Measurements from ENCODE around the gene CHCHD6. TPM values are rescaled to one million over a fixed set of nuclear protein-coding genes. Genes with fewer than 3 reads are reported as not detected.

CHCHD6 gene
- total RNA-seq, 1 experiment from 2014 or later, result 47.7 TPM

DNA sequence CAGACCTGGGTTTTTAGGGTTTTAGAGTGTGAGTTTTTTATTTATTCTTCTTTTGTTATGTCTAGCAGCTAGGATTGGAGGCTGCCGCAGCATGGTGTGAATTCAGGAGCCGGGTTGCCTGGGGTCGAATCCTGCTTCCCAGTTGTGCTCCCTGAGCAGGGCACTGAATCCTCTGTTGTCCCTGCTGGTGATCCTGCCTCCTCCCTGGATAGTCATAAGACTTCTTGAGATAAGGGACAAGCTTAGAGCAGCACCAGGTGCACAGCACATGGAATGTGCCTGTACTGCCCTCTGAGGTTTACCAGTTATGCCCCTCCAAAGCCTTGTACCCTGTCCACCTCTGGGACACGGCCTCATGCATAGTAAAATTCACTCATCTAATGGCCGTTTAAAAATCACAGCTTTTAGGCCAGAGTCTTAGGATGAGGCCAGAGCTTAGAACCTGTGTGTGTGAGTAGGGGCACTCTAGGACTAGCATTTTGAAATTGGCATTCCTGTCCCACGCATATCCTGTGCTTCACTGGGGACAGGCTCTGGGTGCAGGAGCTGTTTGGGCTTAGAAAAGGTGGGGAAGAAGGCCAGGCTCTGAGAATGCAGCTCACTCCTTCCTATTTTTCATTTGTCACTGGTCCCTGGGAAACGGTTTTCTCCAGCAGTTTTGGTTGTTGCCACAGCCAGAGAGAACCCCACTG is 47.7 kb downstream of the CHCHD6 start:
- CTCF ChIA-PET, result interaction anchor here (0.7 to 3.7 kb wide), 5 partner anchors 99 to 230 kb away, joined by 3 to 20 read pairs (median 5); no protein-coding TSS in a partner anchor
- intact Hi-C loops (cut with micrococcal nuclease; ENCODE audit: unreplicated experiment), result loop anchor here (1.0 to 2.0 kb wide), 6 partner anchors 73 to 793 kb away; no protein-coding TSS in a partner anchor

DNA sequence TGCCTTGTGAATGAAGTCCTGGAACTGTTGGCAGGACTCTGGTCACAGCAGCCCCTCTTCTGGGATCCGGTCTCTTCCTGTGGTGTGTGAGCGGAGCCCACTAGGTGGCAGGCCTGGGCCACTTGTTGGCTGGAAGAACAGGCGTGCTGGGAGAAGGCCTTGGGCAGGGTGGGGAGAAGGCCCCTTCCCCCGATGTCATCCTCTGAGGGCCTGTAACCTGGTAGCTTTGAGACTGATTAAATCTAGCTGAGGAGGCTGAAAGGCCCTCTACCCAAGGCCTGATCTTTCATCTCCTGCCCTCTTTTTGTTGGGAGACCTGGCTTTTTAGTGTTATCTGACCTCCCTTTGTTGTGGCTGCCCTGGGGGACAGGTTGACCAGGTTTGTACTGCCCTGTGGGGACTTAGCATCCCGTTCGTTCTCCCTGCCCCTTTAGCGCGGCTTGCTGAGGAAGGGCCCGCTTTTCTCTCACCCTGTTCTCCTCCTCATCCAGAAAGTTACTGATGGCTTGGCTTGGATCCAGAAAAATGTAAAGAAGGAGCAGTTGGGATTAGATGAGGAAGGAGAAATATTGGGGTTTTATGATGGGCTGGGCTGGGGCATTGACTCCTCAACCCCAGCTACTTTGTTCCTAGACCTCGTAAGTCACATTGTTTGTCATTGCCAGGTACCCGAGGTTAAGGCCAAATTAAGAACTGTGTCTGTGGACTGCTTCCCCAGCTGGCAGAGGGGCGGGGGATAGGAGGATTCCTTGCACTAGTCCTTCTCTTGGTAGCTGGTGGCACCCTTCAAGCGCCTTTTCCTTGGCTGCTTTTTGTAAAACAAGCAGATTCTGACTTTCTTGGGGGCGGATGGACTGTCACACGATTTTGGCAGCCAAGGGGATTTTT is 48.5 kb downstream of the CHCHD6 start:
- H3K4me1 ChIP-seq (replicated peaks; ENCODE audit: insufficient read depth), result peaks cover 10% of the 10 kb centered on the region
- H2AFZ ChIP-seq, result no peak overlapping the region

More for the DNA sequence above, 47.7 kb downstream of the CHCHD6 start:
- Histone ChIP-seq H3K27ac (no peak overlapping the region), H3K4me1 (replicated peaks; ENCODE audit: insufficient read depth) (peaks cover 10% of the 10 kb centered on the region), H3K27me3 (ENCODE audit: insufficient read depth, low read depth) (no peaks in the 10 kb centered on the region), H3K9me2 (ENCODE audit: insufficient read depth) (no peaks in the 10 kb centered on the region), H3K4me2 (no peak overlapping the region), H3K4me3 (no peak overlapping the region), H4K20me1 (ENCODE audit: insufficient read depth) (no peaks in the 10 kb centered on the region), H3K36me3 (ENCODE audit: low read depth) (no peaks in the 10 kb centered on the region), H3F3A (ENCODE audit: insufficient read depth, low read depth) (no peaks in the 10 kb centered on the region), H3K9me3 (ENCODE audit: insufficient read depth, low read depth) (no peaks in the 10 kb centered on the region), H2AFZ (no peak overlapping the region), H3K79me2 (ENCODE audit: low read depth) (no peaks in the 10 kb centered on the region)
- DNase-seq, result no peak
- BruUV-seq (replicated peaks), result no TSS peak
- TF ChIP-seq EZH2 (IDR thresholded peaks at IDR 0.05; ENCODE audit: low read depth) (no peak), CTCF (conservative IDR thresholded peaks at IDR 0.05) (no peak)
- POLR2A ChIA-PET (ENCODE audit: unreplicated experiment), result no interaction called here

More for the DNA sequence above, 48.5 kb downstream of the CHCHD6 start:
- intact Hi-C loops (cut with micrococcal nuclease; ENCODE audit: unreplicated experiment), result loop anchor here (1.0 to 2.0 kb wide), 12 partner anchors 30 to 792 kb away; no protein-coding TSS in a partner anchor
- ChIA-PET POLR2A (ENCODE audit: unreplicated experiment) (interaction anchor here (0.6 to 1.3 kb wide), 4 partner anchors 83 to 227 kb away, joined by 3 to 8 read pairs (median 4); no protein-coding TSS in a partner anchor), CTCF (interaction anchor here (0.8 to 3.7 kb wide), 9 partner anchors 30 to 703 kb away, joined by 3 to 20 read pairs (median 5); partner anchors contain the start of gene PLXNA1)
- peak; percentile 44 to 88 for DNase-seq
- TSS peak; percentile 95 for BruUV-seq (replicated peaks)
- H4K20me1 ChIP-seq (ENCODE audit: insufficient read depth), result no peaks in the 10 kb centered on the region
- no peak overlapping the region for H3K27ac ChIP-seq
- H3F3A ChIP-seq (ENCODE audit: insufficient read depth, low read depth), result no peaks in the 10 kb centered on the region
- no peak overlapping the region for H3K4me2 ChIP-seq
- peak; percentile 93 for TF ChIP-seq CTCF (conservative IDR thresholded peaks at IDR 0.05)
- no peak for TF ChIP-seq EZH2 (IDR thresholded peaks at IDR 0.05; ENCODE audit: low read depth)
- no peaks in the 10 kb centered on the region for H3K27me3 ChIP-seq (ENCODE audit: insufficient read depth, low read depth)
- H3K36me3 ChIP-seq (ENCODE audit: low read depth), result no peaks in the 10 kb centered on the region
- H3K9me3 ChIP-seq (ENCODE audit: insufficient read depth, low read depth), result no peaks in the 10 kb centered on the region
- no peak overlapping the region for H3K4me3 ChIP-seq
- no peaks in the 10 kb centered on the region for H3K9me2 ChIP-seq (ENCODE audit: insufficient read depth)
- H3K79me2 ChIP-seq (ENCODE audit: low read depth), result no peaks in the 10 kb centered on the region

All from PC-9 (cell line).